Activated CD4-positive, CD25-positive, alpha-beta regulatory T cell treated with anti-CD3 and anti-CD28 coated beads, Interleukin-2, amount 50 U/mL, for 72 hours (primary cell): ENCODE results near the gene AIRE.

Source experiments
- DNase-seq: peaks from one replicate; pipeline ENCODE4 v3.0.0; 2021

Gene AIRE

GRCh38 chr21:44306936-44307704 is 21.4 kb downstream of the AIRE start:
- DNase-seq = no peak

- DNase-seq = no peak
These were observed 25.2 kb downstream of the AIRE start for GRCh38 chr21:44310628-44311507.

- DNase-seq = no peak
These were observed 26.4 kb downstream of the AIRE start for GRCh38 chr21:44312089-44312488.

DNA sequence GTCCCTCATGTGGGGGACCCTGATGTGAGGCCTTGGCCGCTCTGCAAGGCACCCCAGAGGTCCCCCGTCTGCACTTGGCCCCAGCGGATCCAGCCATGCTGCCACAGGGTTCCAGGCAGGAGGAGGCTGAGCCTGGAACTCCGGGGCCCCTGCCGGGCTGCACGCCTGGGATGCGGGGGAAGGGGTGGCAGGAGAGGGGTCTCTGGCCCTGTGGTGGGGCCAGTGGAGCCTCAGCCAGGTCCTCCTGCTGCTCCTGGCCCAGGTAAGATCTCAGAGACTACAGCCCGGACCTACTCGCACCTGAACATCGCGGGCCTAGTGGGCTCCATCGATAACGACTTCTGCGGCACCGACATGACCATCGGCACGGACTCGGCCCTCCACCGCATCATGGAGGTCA is 27.0 kb downstream of the AIRE start:
- DNase-seq = no peak

GRCh38 chr21:44313451-44313850 is 27.8 kb downstream of the AIRE start:
- DNase-seq = no peak

- DNase-seq = no peak
These were observed 28.5 kb downstream of the AIRE start for GRCh38 chr21:44314128-44314527.

DNA sequence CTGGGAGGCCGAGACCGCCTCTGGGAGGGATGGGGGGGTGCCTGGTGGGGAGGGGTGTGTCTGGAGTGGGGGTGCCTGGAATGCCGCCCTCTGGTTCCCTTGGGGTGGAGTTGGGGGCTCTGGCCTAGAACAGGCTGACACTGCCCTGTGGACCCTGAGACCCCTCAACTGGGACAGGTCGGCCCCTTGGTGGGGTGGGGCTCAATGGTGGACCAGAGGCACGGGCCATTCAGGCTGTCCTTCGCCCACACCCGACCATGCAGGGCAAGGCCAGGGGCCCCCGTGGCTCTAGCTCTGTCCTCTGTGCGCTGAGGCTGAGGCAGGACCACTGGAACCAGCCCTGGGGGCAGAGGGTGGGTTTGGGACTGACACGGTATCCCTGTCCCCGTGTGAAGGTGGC is 28.9 kb downstream of the AIRE start:
- DNase-seq = no peak

GRCh38 chr21:44315691-44316203 is 30.1 kb downstream of the AIRE start:
- no peak for DNase-seq

GRCh38 chr21:44316277-44316900 is 30.7 kb downstream of the AIRE start:
- DNase-seq = no peak

- DNase-seq = no peak
These were observed 31.6 kb downstream of the AIRE start for GRCh38 chr21:44317241-44317782.

- no peak for DNase-seq
These were observed 32.2 kb downstream of the AIRE start for GRCh38 chr21:44317871-44318270.

DNA sequence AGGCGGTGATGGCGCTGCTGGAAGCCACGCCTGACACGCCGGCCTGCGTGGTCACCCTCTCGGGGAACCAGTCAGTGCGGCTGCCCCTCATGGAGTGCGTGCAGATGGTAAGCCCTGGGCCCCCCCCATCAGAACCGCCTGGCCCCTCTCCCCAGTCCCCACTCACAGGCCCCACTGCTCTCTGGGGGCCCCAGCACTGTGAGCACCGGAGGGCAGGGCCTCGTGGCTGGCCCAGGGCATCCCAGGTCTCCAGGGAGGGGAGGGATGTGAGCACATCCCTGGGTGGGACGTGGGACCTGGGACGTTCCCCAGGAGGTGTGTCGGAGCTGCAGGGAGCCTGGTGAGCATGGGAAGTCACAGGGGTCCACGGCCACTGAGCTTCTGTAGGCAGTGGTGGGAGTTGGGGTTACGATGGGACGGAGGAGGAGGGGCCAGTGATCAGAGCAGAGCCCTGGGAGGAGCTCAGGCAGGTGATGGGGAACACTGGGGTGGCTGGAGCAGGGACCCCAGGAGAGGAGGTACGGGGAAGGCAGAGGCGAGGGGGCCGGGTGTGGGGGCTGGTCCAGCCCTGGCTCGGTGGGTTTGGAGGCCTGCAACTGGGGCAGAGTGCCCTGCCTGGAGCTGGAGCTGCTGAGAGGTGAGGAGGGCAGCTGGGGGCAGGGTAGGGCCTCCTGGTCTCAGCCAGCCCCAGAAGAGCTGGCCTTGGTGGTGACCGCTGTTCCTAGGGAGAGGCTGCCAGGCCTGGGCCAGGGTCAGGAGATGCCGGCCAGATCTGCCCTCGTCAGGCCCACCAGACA is 33.0 kb downstream of the AIRE start:
- DNase-seq = no peak

GRCh38 chr21:44319407-44320065 is 33.9 kb downstream of the AIRE start:
- DNase-seq = no peak

GRCh38 chr21:44320847-44321246 is 35.2 kb downstream of the AIRE start:
- no peak for DNase-seq

GRCh38 chr21:44321846-44322450 is 36.3 kb downstream of the AIRE start:
- DNase-seq = no peak

DNA sequence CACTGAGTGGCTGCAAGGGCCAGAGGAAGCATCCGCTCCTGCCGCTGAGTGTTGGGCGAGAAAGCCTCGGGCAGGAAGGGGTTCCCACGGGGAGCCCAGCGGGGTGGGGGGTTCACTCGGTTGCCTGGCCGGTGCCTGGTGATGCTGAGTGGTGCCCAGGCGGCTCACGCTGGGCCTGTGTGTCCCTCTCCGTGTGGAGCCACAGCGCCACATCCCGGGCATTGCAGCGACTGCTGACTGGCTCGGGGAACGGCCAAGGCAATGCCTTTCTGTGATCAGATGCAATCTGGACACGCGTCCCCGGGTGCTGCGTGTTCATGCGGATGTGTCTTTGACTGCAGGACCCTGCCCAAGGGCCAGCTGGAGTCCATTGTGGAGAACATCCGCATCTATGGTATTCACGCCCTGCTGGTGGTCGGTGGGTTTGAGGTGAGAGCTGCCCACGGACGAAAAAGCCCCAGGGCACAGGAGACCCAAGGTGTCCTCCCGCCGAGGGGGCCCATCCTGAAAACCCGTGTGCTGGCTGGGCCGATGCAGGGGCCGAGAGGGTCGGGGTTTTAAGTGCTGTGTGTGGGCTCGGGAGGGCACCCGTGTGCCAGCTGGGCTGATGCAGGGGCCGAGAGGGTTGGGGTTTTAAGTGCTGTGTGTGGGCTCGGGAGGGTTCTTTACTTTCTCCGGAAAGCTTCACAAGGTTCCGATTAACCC is 37.1 kb downstream of the AIRE start:
- DNase-seq = no peak

- no peak for DNase-seq
These were observed 37.9 kb downstream of the AIRE start for GRCh38 chr21:44323591-44323990.

DNA sequence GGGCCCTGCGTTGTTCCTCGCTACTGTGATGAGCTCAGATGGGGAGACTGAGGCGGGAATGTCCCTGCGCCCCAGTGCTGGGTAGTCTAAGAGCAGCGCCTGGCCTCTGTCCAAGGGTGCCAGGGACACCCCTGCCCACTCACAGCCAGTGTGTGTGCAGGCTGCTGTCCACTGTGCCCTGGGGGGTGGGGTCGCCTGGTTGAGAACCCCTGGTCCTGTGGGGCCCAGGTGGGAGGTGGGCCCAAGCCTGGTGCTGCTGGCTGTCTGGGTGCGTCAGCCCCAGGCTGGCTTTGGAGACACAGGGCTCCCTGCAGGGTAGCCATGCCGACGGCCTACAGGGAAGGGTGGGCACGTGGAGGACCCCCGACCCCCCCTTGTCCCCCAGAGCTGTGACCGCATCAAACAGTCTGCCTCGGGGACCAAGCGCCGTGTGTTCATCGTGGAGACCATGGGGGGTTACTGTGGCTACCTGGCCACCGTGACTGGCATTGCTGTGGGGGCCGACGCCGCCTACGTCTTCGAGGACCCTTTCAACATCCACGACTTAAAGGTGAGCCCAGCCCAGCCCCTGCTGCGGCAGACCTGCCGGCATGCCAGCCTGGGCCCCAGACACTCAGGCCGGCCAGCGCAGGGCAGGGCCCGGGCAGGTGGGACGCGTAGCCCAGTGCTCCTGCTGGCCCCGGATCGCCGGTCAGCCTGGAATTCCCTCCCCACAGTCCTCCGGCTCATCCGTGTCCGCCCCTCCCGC is 38.6 kb downstream of the AIRE start:
- no peak for DNase-seq

DNA sequence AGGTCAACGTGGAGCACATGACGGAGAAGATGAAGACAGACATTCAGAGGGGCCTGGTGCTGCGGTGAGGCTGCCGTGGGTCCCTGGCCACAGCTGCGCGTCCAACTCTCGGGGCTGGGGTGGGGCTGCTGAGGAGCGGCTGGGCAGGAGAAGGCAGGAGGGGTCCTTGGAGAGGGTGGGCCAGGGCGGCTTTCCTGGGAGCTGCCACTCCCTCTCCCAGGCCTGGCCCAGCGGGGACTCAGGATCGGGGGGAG is 39.1 kb downstream of the AIRE start:
- no peak for DNase-seq
